NCI-H345 treated with DMSO at 0.1 percent for 48 hours (cell line): ENCODE data around the gene ATG16L2.
A peak's percentile ranks its signal among the peaks of the same experiment; 100 is the strongest.
"Not testable (repeated sequence)": the region's sequence is repeated elsewhere in the genome, so short reads cannot be mapped to it uniquely, and the experiment has no call there.

Experiments used
- DNase-seq: peaks from one replicate; lab custom pipeline; 2025; ENCODE audit not compliant: unreplicated experiment; lab: John Stamatoyannopoulos, UW

Gene ATG16L2

GRCh38 chr11:72779495-72780128, 34.6 kb upstream of the ATG16L2 start:
- DNase-seq: no peak

GRCh38 chr11:72780296-72781062, 33.7 kb upstream of the ATG16L2 start:
- no peak for DNase-seq

GRCh38 chr11:72781063-72781312, 33.2 kb upstream of the ATG16L2 start:
- no peak for DNase-seq

- DNase-seq: peak; percentile 14
Observed at GRCh38 chr11:72781313-72782080, 32.7 kb upstream of the ATG16L2 start.

GRCh38 chr11:72782081-72782920, 31.9 kb upstream of the ATG16L2 start:
- DNase-seq: peak; percentile 60

- no peak for DNase-seq
Observed at GRCh38 chr11:72783144-72783905, 30.9 kb upstream of the ATG16L2 start.

GRCh38 chr11:72784662-72785061, 29.5 kb upstream of the ATG16L2 start:
- DNase-seq: no peak

- DNase-seq: peak; percentile 82
Observed at GRCh38 chr11:72786305-72787215, 27.7 kb upstream of the ATG16L2 start.

GRCh38 chr11:72787216-72788104, 26.8 kb upstream of the ATG16L2 start:
- peak; percentile 18 for DNase-seq

GRCh38 chr11:72788241-72788640, 26.0 kb upstream of the ATG16L2 start:
- no peak for DNase-seq

GRCh38 chr11:72789493-72790131, 24.6 kb upstream of the ATG16L2 start:
- DNase-seq: no peak

- DNase-seq: not testable (repeated sequence)
Observed at GRCh38 chr11:72791228-72791627, 23.0 kb upstream of the ATG16L2 start.

- DNase-seq: no peak
Observed at GRCh38 chr11:72792437-72793021, 21.7 kb upstream of the ATG16L2 start.

- no peak for DNase-seq
Observed at GRCh38 chr11:72793076-72793424, 21.2 kb upstream of the ATG16L2 start.

- peak; percentile 94 for DNase-seq
Observed at GRCh38 chr11:72793425-72794367, 20.5 kb upstream of the ATG16L2 start, which contains the start of gene STARD10. STARD10 (minus strand) TSS chr11:72794047; CDS start chr11:72781181, 12,866 bp downstream.

GRCh38 chr11:72798361-72798760, 15.8 kb upstream of the ATG16L2 start:
- no peak for DNase-seq
